Measurements from ENCODE around the gene FOXA3. TPM values are rescaled to one million over a fixed set of nuclear protein-coding genes. Genes with fewer than 3 reads are reported as not detected.

The FOXA3 gene
- total and polyA plus RNA-seq, 2 of the 4 experiments (the other 2 are of a cell fraction), result not detected

DNA sequence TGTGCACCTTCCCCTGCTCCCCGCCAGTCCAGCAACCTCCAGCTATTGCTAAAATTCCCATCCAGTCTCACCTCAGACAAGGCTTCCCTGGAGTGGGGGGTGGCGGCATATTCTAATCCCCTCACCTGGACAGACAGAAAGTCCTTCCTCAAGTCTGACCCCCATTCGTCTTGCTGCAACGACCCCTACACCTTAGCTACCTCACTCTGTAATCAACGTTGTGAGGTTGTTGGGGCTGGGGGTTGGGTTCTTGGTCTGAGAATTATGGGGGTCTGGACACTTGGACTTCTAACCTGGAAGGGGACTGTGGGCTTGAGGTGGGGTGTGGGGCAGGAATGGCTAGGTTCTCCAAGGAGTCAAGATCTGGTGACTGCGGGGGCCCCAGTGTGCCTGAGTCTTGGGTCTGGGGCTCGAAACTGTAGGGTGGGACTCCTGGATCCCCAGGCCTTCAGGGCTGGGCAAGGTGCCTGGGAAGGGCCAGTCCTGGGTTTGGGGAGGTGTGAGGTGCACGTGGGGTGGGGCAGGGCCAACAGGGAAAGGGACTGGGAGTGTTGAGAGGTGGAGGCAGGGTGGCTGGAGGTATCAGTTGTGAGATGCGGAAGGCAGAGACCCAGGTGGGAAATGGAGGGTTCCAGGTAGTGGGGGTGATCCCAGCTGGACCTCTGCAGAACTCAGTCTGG, 1.3 kb downstream of the FOXA3 start:
- intact Hi-C loops (cut with micrococcal nuclease), result no loop called here

More for the DNA sequence above, 1.3 kb downstream of the FOXA3 start:
- Histone ChIP-seq H3K4ac (ENCODE audit: low read depth, low read length) (no peak overlapping the region), H4K5ac (ENCODE audit: low read depth, low read length) (no peak overlapping the region), H3K9me1 (ENCODE audit: insufficient read depth, low read length) (no peaks in the 10 kb centered on the region), H2BK120ac (ENCODE audit: low read depth, low read length) (no peak overlapping the region), H3K79me1 (ENCODE audit: low read depth in 1 of 2, low read length in 2 of 2) (peaks cover 5 to 14% of the 10 kb centered on the region in 2 experiments; a peak in 3 of 4 replicates), H3K27ac (ENCODE audit: insufficient read depth, low read length) (no peak overlapping the region), H3K4me1 (ENCODE audit: control insufficient read depth, insufficient read depth, low read length) (no peaks in the 10 kb centered on the region), H4K20me1 (ENCODE audit: insufficient read depth, low read length) (peaks cover 12% of the 10 kb centered on the region), H3K4me3 (ENCODE audit: insufficient read depth, low read depth, low read length) (no peak overlapping the region), H3K9me3 (ENCODE audit: control insufficient read depth, insufficient read depth, low read length) (peaks cover 2% of the 10 kb centered on the region; the same call in 1 of the 2 replicates), H3K27me3 (ENCODE audit: control insufficient read depth, insufficient read depth, low read length) (peaks cover 40% of the 10 kb centered on the region), H2AFZ (replicated peaks; ENCODE audit: low read length, poor library complexity) (no peak overlapping the region), H2BK15ac (ENCODE audit: low read depth, low read length) (no peak overlapping the region), H3K9ac (ENCODE audit: low read depth, low read length) (no peak overlapping the region), H3K14ac (replicated peaks; ENCODE audit: low read depth, low read length) (no peak overlapping the region), H2BK5ac (ENCODE audit: low read depth, low read length, poor library complexity, severe bottlenecking) (no peak overlapping the region), H3K4me2 (ENCODE audit: low read depth, low read length) (no peak overlapping the region), H2AK9ac (replicated peaks; ENCODE audit: low read depth, low read length, poor library complexity) (no peak overlapping the region), H3K36me3 (ENCODE audit: control insufficient read depth, insufficient read depth, low read length) (no peaks in the 10 kb centered on the region), H3K56ac (ENCODE audit: extremely low read depth, insufficient read depth, low read length) (no peak overlapping the region), H2AK5ac (ENCODE audit: low read depth, low read length) (no peak overlapping the region), H3K18ac (ENCODE audit: low read depth, low read length) (no peak overlapping the region), H2BK20ac (ENCODE audit: low read depth, low read length) (no peak overlapping the region), H4K91ac (ENCODE audit: insufficient read depth, low read depth, low read length) (no peak overlapping the region), H4K8ac (ENCODE audit: low read depth in 2 of 2, low read length in 2 of 2) (no peak overlapping the region), H3K23ac (ENCODE audit: low read depth, low read length) (no peak overlapping the region)
- DNase-seq (no peak), ATAC-seq (ENCODE audit: low read depth) (no peak)
- CTCF ChIA-PET, result no interaction called here
- in situ Hi-C loops (cut with MboI; ENCODE audit: low sequenced_read_pairs) (no loop called here), dilution Hi-C loops (cut with HindIII; ENCODE audit: low sequenced_read_pairs, unreplicated experiment) (no loop called here)
- TF ChIP-seq, protein P1, sequence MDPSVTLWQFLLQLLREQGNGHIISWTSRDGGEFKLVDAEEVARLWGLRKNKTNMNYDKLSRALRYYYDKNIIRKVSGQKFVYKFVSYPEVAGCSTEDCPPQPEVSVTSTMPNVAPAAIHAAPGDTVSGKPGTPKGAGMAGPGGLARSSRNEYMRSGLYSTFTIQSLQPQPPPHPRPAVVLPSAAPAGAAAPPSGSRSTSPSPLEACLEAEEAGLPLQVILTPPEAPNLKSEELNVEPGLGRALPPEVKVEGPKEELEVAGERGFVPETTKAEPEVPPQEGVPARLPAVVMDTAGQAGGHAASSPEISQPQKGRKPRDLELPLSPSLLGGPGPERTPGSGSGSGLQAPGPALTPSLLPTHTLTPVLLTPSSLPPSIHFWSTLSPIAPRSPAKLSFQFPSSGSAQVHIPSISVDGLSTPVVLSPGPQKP (IDR thresholded peaks at IDR 0.05; ENCODE audit: borderline replicate concordance, low read depth, low read length), result no peak
- TF ChIP-seq, protein P2, sequence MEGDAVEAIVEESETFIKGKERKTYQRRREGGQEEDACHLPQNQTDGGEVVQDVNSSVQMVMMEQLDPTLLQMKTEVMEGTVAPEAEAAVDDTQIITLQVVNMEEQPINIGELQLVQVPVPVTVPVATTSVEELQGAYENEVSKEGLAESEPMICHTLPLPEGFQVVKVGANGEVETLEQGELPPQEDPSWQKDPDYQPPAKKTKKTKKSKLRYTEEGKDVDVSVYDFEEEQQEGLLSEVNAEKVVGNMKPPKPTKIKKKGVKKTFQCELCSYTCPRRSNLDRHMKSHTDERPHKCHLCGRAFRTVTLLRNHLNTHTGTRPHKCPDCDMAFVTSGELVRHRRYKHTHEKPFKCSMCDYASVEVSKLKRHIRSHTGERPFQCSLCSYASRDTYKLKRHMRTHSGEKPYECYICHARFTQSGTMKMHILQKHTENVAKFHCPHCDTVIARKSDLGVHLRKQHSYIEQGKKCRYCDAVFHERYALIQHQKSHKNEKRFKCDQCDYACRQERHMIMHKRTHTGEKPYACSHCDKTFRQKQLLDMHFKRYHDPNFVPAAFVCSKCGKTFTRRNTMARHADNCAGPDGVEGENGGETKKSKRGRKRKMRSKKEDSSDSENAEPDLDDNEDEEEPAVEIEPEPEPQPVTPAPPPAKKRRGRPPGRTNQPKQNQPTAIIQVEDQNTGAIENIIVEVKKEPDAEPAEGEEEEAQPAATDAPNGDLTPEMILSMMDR (conservative IDR thresholded peaks at IDR 0.05; ENCODE audit: low read depth, low read length), result no peak
- TF ChIP-seq, protein P3, sequence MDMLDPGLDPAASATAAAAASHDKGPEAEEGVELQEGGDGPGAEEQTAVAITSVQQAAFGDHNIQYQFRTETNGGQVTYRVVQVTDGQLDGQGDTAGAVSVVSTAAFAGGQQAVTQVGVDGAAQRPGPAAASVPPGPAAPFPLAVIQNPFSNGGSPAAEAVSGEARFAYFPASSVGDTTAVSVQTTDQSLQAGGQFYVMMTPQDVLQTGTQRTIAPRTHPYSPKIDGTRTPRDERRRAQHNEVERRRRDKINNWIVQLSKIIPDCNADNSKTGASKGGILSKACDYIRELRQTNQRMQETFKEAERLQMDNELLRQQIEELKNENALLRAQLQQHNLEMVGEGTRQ (IDR thresholded peaks at IDR 0.05; ENCODE audit: low read depth, low read length), result no peak
- TF ChIP-seq RCOR1 (IDR thresholded peaks at IDR 0.05; ENCODE audit: insufficient replicate concordance, low read length) (no peak), CHD1 (IDR thresholded peaks at IDR 0.05; ENCODE audit: low read depth, low read length) (no peak), RFX5 (IDR thresholded peaks at IDR 0.05; ENCODE audit: low read depth, low read length) (no peak), NFE2L2 (IDR thresholded peaks at IDR 0.05; ENCODE audit: low read depth, low read length) (no peak), SMC3 (IDR thresholded peaks at IDR 0.05; ENCODE audit: low read depth, low read length) (no peak), POLR2A (IDR thresholded peaks at IDR 0.05; ENCODE audit: low read depth, low read length) (no peak), MXI1 (IDR thresholded peaks at IDR 0.05; ENCODE audit: borderline replicate concordance, low read depth, low read length) (no peak), FOS (IDR thresholded peaks at IDR 0.05; ENCODE audit: low read depth, low read length) (no peak), BHLHE40 (IDR thresholded peaks at IDR 0.05; ENCODE audit: low read depth, low read length) (no peak), MAFK (IDR thresholded peaks at IDR 0.05; ENCODE audit: low read depth, low read length) (no peak), MAZ (IDR thresholded peaks at IDR 0.05; ENCODE audit: borderline replicate concordance, low read depth, low read length) (no peak)
- no TSS peak for BruUV-seq (replicated peaks)
- 40% methylated on average over 1 of the region's 9 CpGs; no CpG with 5 or more reads in 1 of the 2 experiments for WGBS, 2 experiments (ENCODE audit: extremely low coverage in 2 of 2, insufficient read length in 1 of 2)
- POLR2A ChIA-PET (ENCODE audit: unreplicated experiment), result no interaction called here

All from IMR-90 (cell line).